DMS53 treated with DMSO at 0.1 percent for 48 hours (cell line): ENCODE data around the gene USP35.
A peak's percentile ranks its signal among the peaks of the same experiment; 100 is the strongest.
"Not testable (repeated sequence)": the region's sequence is repeated elsewhere in the genome, so short reads cannot be mapped to it uniquely, and the experiment has no call there.

Source experiments
- DNase-seq: peaks from one replicate; lab custom pipeline; 2025; ENCODE audit not compliant: unreplicated experiment; lab: John Stamatoyannopoulos, UW

Gene USP35

DNA sequence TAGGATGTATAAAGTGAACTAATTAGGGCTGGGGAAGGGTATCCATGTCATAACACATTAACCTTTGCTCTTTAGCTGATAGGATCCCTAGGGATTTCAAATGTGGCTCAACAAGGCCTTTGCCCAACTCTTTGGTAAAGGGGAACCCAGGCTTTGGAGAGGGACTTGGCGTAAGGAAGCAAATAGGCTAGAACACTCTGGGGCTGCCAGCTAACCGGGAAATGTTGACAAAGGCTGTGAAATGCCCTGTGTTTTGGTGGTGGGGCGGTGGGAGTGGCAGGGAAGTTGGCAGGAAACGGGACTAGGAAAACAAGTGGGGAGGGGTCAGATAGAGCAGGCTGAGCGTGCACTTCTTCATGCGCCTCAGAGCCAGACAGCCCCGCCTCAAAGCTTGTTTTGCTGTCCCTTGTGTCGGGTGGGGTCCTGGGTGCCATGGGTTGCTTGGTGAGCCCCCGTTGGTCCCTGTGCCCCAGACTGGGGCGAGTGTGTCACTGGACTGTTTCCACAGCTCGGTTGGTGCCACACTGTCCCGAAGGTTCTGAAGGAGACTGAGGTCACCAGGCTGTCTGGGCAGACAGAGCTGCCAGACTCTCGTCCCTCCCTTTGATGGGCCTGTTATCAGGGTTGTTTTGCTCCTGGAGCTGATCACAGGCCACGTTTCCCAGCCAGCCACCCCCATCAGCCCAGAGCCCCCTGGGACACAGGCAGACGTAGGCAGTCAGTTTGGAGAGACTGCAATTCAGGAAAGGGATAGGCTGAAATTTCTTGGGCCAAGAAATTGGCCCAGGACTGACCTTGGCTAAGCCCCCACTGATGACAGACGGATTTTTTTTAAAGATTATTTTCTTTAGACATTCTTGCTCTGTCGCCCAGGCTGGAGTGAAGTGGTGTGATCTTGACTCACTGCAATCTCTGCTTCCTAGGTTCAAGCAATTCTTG, 19.9 kb upstream of the USP35 start:
- DNase-seq, result no peak

DNA sequence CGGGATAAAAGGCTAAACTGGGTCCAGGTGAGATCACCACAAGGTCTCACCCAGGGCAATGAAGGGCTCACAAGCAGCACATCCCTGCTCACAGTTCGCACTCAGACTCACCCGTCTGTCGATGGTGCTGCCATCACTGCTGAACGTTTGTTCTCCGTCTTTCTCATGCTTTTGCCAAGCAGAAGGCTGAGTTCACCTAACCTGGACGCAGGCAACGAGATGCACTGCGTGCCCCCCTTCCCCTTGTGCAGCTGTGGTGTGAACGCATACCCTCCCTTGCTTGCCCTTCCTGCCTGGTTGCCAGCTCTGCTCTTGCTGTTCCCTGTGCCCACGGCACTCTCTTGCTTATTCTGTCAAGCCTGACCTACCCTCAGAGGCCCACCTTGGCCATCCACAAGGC, 18.3 kb upstream of the USP35 start:
- no peak for DNase-seq

DNA sequence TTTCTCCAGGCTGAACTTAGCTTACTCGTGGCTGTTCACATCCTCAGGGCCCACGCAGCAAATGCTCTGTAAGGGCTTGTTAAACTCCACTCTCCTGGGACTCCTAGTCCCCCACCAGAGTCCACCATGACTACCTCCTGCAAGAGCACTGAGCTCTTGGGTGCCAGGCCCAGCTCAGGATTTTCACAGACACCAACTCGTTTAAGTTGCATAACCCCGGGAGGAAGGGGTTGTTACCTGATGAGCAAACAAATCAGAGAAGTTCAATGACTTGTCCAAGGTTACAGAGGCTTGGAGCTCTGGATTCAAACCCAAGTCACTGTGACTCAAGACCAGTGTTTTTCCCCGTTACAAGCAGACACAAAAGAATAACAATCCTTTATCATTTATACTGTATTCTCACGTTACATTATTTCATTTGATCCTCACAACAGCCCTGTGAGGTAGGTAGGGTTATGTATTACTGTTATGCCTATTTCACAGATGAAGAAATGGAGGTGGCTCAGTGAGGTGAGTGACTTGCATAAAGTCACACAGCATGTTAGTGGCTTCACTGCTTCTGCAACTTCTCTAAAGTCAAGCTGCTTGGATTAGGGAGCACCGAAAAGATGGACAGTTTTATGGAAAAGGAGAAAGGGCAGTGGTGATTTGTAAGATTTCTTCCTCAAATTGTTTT, 17.7 kb upstream of the USP35 start:
- no peak for DNase-seq

DNA sequence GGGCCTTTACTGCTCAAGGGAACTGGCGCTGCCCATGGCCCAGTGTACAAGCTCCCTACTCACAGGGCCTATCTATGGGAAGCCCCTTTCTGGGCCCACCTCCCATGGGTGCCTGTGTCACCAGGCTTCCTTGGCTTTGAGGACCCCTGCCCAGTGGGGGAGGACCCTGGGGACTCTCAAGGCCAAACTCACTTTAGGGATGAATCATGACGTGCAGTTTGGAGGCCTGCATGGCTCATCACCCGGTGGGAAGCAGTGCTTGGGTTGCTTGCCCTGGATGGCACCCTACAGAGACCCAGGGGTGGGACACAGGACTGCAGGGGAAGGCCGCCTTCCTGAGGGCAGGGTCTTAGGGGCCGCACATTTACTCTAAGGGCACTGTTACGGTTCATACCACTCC, 16.8 kb upstream of the USP35 start:
- no peak for DNase-seq

DNA sequence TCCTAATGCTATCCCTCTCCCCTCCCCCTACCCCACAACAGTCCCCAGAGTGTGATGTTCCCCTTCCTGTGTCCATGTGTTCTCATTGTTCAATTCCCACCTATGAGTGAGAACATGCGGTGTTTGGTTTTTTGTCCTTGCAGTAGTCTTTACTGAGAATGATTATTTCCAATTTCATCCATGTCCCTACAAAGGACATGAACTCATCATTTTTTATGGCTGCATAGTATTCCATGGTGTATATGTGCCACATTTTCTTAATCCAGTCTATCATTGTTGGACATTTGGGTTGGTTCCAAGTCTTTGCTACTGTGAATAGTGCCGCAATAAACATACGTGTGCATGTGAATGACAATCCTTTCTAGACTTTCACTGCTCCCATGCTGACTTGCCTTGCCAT, 12.9 kb upstream of the USP35 start:
- DNase-seq, result not testable (repeated sequence)

DNA sequence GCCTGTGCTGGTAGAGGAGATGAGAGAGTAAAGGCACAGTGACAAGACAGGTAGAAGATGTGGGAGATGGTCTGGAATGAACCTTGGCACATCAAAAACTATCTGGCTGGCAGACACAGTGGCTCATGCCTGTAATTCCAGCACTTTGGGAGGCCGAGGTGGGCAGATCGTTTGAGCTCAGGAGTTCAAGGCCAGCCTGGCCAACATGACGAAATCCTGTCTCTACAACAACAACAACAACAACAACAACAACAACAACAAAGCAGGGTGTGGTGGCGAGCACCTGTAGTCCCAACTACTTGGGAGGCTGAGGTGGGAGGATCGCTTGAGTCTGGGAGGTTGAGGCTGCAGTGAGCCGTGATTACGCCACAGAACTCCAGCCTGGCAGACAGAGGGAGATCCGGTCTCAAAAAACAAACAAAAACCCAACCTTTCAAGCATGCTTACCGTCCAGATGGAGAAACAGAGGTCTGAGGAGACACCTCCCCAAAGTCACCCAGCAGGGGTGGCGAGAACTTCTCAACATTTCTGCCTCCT, 12.0 kb upstream of the USP35 start:
- no peak for DNase-seq

DNA sequence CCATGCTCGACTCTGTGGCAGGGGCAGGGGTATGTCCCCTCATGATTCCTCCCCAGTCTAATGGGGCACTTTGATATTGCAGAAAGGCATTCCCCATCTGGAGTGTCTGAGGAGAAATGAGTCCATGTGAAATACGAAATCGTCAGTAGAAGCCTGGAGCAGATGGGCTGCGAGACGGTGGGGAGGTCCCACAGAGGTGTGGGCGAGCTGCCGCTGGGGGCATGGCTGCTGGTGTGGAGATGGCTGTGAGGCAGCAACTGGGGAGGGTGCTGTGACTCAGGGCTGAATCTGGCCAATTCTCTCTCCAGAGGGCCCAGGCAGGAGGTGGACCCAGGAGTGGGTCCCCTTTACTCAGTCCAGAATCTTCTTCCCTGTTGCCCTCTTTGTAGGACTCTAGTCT, 11.5 kb upstream of the USP35 start:
- no peak for DNase-seq

DNA sequence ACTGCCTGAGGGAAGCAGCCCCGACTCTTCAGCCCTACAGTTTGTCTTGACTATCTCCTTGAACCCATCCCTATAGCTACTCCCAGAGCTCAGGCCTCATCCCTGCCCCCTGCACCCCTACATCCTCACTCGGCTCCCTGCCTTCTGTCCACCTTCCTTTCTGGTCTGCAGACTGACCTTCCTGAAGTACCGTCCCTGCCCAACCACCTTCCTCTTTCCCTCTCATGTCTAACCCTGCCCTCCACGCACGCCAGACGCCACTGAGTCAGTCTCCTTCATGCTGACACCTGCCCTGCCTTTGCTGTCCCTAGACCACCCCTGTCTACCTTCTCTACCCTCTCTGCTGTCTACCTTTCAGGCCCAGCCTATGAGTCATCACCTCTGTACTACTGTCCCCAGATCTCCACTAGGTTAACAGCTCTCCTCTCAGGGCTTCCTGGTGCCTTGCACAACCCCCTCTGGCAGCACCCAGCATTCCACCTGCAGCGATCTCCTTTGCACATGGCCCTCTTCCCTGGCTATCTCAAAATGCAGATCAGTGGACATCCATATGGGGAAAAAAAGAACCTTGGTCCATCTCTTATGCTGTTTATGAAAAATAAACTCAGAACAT, 9.2 kb upstream of the USP35 start:
- DNase-seq, result peak; percentile 25

DNA sequence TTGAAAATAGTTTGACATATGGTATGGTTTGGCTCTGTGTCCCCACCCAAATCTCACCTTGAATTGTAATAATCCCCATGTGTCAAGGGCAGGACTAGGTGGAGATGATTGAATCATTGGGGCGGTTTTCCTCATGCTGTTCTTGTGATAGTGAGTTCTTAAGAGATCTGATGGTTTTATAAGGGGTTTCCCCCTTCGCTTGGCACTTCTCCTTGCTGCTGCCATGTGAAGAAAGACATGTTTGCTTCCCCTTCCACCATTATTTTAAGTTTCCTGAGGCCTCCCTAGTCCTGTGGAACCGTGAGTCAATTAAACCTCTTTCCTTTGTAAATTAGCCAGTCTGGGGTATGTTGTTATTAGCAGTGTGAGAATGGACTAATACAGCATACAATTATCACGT, 8.0 kb upstream of the USP35 start:
- DNase-seq, result no peak

DNA sequence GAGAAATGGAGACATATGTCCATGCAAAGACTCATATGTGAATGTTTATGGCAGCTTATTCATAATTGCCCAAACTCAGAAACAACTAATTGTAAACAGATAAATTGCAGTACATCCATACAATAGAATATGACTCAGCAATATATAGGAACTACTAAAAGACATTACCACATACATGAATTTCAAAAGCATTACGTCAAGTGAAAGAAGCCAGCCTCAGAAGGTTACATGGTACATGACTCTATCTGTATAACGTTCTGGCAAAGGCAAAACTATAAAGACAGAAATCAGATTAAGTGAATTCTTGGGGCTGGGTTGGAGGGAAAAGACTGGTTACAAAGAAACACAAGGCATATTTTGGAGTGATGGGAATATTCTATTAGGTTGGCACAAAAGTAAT, 7.5 kb upstream of the USP35 start:
- DNase-seq, result no peak

DNA sequence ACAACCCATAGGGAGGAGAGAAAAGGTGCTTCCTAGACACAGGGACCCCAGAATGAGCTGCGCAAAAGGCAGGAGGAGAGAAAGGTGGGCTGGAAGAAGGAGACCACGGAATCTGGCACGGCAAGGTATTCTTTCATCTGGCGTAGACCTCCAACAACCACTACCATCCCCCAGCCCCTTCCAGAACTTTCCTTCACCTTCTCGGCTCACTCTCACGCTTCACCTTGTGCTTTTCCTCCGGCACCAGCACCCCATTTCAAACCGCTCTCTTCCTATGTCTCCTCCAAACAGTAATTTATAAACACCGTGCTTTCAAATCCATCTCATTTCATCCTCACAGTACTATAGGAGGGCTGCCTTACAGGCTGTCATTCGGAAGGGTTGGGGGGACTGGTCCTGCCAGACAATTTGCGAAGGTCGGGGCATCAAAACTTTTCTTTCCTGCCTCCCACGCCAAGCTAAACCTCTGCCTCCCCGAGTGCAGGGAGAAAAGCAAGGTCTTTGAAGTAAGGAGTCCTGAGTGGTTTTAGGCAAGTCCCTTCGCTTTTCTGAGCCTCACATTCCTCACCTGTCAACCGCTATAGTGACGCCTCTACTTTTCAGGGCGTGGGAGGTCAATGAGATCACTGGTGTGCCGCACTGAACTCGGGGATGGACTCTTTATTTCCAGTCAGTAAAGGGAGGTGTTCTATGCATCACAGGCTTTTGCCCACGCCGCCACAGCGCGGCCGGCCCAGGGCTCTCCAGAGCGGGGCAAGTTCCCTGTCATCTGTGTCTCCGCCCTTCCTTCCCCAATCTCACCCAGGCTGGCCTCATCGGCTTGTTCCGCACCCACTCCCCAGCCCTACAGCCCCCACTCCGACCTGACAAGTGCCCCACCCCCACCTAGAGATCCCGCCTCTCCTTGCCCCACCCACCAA, 1.1 kb upstream of the USP35 start:
- DNase-seq, result peak; percentile 59

DNA sequence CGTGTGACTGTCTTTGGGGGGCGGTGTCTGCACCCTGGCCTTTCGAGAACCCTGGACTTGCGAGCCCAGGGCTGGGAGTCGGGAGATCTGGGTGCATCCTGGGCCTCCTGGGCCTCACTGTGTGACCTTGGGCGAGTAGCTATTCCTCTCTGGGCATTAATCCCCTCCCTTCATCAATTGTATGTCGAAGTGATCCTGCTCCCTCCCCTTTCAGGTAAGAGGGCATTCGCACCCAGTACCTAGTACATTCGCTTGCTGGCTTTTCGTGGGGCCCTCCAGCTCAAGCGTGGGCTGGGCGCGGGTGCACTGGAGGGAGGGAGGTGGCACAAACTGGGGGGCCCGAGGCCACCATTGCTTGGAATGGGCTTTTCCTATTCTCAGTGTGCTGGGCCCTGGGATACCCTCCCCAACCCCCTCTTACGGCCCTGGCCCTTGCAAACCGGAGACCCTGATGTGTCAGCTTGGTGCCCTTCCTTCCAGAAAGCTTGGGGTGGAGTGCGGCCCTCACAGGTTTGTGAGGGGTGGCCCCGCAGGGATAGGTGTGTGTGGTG, 530 bp downstream of the USP35 start:
- no peak for DNase-seq

DNA sequence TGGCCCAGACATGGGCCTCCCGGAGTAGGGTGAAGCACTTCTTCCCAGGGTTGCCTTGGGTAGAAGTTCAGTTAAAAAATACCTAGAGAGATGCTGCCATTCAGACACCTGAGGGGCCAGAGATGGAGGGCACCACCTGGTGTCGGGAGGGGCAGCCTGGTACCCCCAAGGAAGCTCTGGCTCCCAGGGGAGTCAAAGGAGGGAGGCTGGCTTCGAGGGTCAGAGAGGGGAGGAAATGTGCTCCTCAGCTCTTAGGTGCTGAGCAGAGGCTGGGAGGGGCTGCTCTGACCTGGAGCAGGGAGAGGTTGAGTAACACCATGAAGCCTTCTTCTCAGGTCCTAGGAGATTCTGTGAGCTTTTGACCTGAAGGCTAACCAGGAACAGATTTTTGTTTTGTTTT, 1.1 kb downstream of the USP35 start:
- DNase-seq, result no peak

DNA sequence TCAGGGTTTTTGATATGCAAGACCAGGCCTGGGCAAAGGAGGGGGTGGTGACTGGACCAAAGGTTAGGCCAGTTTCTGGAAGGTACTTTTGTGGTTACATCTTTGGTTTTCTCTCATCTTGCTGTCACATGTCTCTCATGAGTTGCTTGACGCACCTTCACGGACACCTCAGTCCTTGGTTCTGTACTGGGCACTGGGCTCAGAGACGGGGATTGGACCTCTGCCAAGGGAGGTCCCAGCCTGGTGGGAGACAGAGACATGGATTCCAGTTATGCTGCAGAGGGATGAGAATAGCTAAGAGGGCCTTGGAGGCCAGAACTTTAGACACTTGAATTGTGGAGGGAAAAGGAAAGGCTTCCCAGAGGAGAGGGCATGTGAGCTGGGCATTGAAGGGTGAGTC, 1.7 kb downstream of the USP35 start:
- no peak for DNase-seq

DNA sequence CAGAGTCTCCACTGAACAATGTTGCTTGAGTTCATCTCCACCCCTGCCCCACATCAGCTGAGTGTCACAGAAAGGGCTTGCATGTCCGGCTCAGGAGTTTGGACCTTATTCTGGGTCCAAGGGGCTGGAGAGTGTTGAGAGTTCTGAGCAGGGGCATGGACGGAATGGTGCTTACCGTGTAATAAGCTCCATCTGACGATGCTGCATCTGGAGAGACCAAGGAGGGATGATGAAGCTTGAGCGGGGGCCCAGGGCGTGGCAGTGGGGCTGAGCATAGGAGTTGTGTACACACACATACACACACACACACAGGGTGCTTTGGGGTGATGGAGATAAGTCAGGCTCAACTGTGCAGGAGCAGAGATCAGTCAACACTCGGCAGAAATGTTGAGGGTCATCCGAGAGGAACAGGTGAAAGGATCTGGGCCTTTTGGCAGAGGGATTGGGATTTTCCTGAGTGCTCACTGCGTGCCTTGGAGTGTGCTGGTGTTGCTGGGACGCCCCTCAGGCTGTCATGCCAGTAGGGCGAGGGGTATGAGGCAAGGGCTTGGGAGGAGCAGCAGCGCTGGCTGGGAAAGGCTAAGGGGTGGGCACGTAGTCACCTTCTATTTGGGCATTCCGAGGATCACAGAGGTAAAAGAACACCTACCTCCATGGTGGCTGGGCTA, 2.3 kb downstream of the USP35 start:
- no peak for DNase-seq

DNA sequence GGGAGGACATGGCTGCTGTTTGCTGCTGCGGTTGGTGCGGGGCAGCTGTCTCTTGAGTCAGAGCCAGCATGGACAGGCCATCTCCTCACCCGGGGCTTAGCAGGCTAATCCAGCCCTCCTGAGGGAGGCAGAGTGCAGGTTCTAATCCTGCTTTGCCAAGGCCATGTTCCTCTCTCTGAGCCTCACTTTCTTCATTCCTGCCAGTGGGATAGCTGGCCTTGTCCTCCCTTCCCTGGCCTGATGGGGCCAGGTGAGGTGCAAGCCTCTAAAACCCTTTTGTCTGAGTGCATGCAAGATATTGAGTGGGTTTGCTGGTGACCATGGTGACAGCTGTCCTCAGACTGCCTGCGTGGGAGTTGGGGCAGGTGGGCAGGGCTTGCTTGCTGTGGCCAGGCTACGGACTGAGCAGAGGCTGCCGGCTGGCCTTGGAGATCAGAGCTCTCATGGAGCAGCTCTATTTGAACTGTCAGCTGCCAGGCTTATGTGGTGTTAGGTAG, 3.6 kb downstream of the USP35 start:
- no peak for DNase-seq

DNA sequence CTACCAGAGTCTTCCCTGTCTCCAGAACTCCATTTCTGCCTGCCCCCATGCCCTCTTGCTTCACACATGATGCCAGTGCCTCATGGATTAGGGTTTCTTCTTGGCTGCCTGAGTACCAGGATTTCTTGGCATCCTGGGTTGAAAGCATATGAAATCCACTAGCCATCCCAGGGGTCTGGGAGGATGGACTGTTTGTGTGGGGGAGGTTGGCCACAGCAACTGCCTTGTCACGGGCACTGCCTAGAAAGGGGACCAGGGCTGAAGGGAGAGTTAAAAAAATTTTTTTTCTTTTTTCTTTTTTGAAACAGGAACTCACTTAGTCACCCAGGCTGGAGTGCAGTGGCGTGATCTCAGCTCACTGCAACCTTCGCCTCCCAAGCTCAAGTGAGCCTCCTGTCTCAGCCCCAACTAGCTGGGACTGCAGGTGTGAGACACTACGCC, 4.2 kb downstream of the USP35 start:
- no peak for DNase-seq

DNA sequence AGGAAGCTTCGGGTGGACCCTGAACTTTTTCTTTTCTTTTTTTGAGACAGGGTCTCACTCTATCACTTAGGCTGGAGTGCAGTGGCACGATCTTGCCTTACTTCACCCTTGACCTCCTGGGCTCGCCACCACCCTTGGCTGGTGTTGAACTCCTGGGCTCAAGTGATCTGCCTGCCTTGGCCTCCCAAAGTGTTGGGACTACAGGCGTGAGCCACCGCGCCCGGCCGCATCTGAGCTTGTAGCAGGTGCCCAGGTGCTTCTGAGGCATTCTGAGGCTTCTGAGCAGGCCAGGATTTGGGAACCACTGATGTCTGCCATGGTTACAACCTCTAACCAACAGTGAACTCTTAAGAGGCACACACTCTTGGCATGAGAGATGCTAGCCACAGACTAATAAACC, 5.1 kb downstream of the USP35 start:
- DNase-seq, result no peak

DNA sequence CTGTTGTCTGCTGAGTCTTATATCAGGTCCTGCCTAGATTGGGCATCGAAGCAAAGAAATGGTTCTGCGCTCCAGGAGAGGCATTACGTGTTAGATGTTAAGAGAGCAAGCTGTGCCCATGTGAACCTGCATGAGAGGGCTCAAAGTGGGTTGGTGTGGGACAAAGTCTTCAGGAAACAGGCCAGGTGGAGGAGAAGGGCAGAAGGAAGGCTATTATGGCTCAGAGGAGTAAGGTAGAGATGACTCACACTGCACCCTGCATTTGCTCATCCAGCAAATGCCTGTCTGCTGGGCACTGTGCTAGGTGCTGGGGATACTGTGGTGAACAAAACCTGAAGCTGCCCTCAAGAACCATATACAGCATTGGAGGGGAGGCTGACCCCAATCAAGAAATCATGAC, 5.8 kb downstream of the USP35 start:
- no peak for DNase-seq
